ENCODE results near the gene SH3GLB2. TPM values are rescaled to one million over a fixed set of nuclear protein-coding genes. Genes with fewer than 3 reads are reported as not detected.

SH3GLB2 gene
- total RNA-seq, 2 donors from 2014 or later: 64.3 to 68.7 TPM

Other genes starting within 250 kb of the SH3GLB2 start
- 10 to 100 TPM; 19.2 to 21.3 TPM for gene TBC1D13, start 241.1 kb downstream of the SH3GLB2 start, total RNA-seq
- gene ENDOG, start 209.8 kb downstream of the SH3GLB2 start, total RNA-seq: 10 to 100 TPM; 15.8 to 16.6 TPM
- 10 to 100 TPM; 23.3 to 24.8 TPM for gene SPOUT1, start 198.5 kb downstream of the SH3GLB2 start, total RNA-seq
- gene KYAT1, start 146.4 kb downstream of the SH3GLB2 start, total RNA-seq: 1 to 10 TPM; 5.1 to 5.5 TPM
- gene LRRC8A, start 146.2 kb downstream of the SH3GLB2 start, total RNA-seq: 10 to 100 TPM; 49.1 to 58.3 TPM
- 10 to 100 TPM; 11.4 to 24.8 TPM for gene PHYHD1, start 107.3 kb downstream of the SH3GLB2 start, total RNA-seq
- 1 to 10 TPM; 9.0 to 10.0 TPM for gene DOLK, start 80.7 kb downstream of the SH3GLB2 start, total RNA-seq
- 10 to 100 TPM; 33.2 to 34.1 TPM for gene NUP188, start 80.6 kb downstream of the SH3GLB2 start, total RNA-seq
- 10 to 100 TPM; 14.8 to 21.1 TPM for gene MIGA2, start 8.3 kb upstream of the SH3GLB2 start, total RNA-seq
- 1 to 10 TPM; 4.4 to 5.7 TPM for gene DOLPP1, start 52.8 kb upstream of the SH3GLB2 start, total RNA-seq
- 10 to 100 TPM; 53.8 to 59.5 TPM for gene CRAT, start 82.5 kb upstream of the SH3GLB2 start, total RNA-seq
- 100 to 1,000 TPM in 1 of 2 donors, 10 to 100 TPM in 1; 82.4 to 100 TPM for gene PTPA, start 83.1 kb upstream of the SH3GLB2 start, total RNA-seq
- gene IER5L, start 149.9 kb upstream of the SH3GLB2 start, total RNA-seq: 10 to 100 TPM; 23.5 to 35.0 TPM